Measurements from ENCODE around the gene SPNS1. TPM values are rescaled to one million over a fixed set of nuclear protein-coding genes. Genes with fewer than 3 reads are reported as not detected.
A peak's percentile ranks its signal among the peaks of the same experiment; 100 is the strongest.
"Not testable (repeated sequence)": the region's sequence is repeated elsewhere in the genome, so short reads cannot be mapped to it uniquely, and the experiment has no call there.

Gene SPNS1
- total RNA-seq, 1 experiment from 2014 or later = 38.6 TPM

DNA sequence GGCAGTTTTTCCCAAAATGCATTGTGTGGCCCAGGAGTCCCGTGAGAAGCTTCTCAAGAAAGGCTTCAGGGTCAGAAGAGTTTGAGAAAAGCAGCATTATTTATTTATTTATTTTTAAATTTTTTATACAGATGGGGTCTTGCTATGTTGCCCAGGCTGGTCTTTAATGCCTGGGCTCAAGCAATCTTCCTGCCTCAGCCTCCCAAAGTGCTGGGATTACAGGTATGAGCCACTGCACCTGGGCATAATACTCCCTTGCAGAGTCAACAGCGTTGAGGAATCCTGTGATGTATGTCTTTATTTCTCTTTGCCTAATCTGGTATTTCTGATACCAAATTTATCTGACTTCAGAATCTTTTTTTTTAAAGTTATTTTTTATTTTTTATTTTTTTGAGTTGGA lies 25.4 kb downstream of the SPNS1 start:
- Mint-ChIP-seq H3K4me1 (no peaks in the 10 kb centered on the region), H3K27ac (no peak overlapping the region), H3K27me3 (ENCODE audit: low read depth) (peaks cover 12% of the 10 kb centered on the region), H3K9me3 (peaks cover 0 to 7% of the 10 kb centered on the region in 2 experiments; a peak in 2 of 5 replicates), H3K4me3 (no peak overlapping the region), H3K36me3 (ENCODE audit: insufficient read depth in 1 of 3, low read depth in 3 of 3) (no peaks in the 10 kb centered on the region)
- H4K8ac ChIP-seq (replicated peaks; ENCODE audit: insufficient read length, low read depth, low read length) = no peak overlapping the region
- H4K20me1 ChIP-seq (ENCODE audit: control insufficient read depth, insufficient read depth, insufficient read length) = no peaks in the 10 kb centered on the region
- H2AFZ ChIP-seq (ENCODE audit: low read length) = no peak overlapping the region
- no peaks in the 10 kb centered on the region for H3K9me3 ChIP-seq (ENCODE audit: control insufficient read depth, low read depth, low read length)
- WGBS (ENCODE audit: extremely low coverage, insufficient read length, low lambda C conversion rate) = no CpG with 5 or more reads among the region's 2 CpGs
- H3K9ac ChIP-seq (ENCODE audit: extremely low read depth, insufficient read length, low read length) = no peak overlapping the region
- H3T11ph ChIP-seq (ENCODE audit: low read length) = no peak overlapping the region
- H2BK120ac ChIP-seq (ENCODE audit: low read depth, low read length, poor library complexity, severe bottlenecking) = no peak overlapping the region
- H3K4me1 ChIP-seq (ENCODE audit: insufficient read depth, low read length) = no peaks in the 10 kb centered on the region
- H3K79me2 ChIP-seq (ENCODE audit: insufficient read depth, low read length) = no peaks in the 10 kb centered on the region
- H3K23me2 ChIP-seq (ENCODE audit: insufficient read length, low read depth, low read length, poor library complexity, severe bottlenecking) = no peaks in the 10 kb centered on the region
- TF ChIP-seq, protein P1, sequence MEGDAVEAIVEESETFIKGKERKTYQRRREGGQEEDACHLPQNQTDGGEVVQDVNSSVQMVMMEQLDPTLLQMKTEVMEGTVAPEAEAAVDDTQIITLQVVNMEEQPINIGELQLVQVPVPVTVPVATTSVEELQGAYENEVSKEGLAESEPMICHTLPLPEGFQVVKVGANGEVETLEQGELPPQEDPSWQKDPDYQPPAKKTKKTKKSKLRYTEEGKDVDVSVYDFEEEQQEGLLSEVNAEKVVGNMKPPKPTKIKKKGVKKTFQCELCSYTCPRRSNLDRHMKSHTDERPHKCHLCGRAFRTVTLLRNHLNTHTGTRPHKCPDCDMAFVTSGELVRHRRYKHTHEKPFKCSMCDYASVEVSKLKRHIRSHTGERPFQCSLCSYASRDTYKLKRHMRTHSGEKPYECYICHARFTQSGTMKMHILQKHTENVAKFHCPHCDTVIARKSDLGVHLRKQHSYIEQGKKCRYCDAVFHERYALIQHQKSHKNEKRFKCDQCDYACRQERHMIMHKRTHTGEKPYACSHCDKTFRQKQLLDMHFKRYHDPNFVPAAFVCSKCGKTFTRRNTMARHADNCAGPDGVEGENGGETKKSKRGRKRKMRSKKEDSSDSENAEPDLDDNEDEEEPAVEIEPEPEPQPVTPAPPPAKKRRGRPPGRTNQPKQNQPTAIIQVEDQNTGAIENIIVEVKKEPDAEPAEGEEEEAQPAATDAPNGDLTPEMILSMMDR (conservative IDR thresholded peaks at IDR 0.05) = no peak
- no peak overlapping the region for H2BK20ac ChIP-seq (ENCODE audit: low read depth, low read length, poor library complexity, severe bottlenecking)
- H3K18ac ChIP-seq (ENCODE audit: insufficient read length, low read depth, low read length) = no peak overlapping the region
- H3K4me2 ChIP-seq (ENCODE audit: insufficient read depth, insufficient read length, low read length) = no peak overlapping the region
- H3K27ac ChIP-seq (ENCODE audit: insufficient read length, low read depth, low read length) = no peak overlapping the region
- no peak overlapping the region for H2AK5ac ChIP-seq (ENCODE audit: insufficient read length, low read length)
- no peak overlapping the region for H4K5ac ChIP-seq (ENCODE audit: insufficient read length, low read depth, low read length)
- no peak overlapping the region for H3K23ac ChIP-seq (ENCODE audit: insufficient read length, low read depth, low read length)
- no peak overlapping the region for H3K4ac ChIP-seq (ENCODE audit: low read depth, low read length)
- no peak overlapping the region for H3K14ac ChIP-seq (ENCODE audit: insufficient read depth, low read length)
- H2BK15ac ChIP-seq (ENCODE audit: low read depth, low read length) = no peak overlapping the region
- H2BK12ac ChIP-seq (ENCODE audit: insufficient read length, low read depth, low read length) = no peak overlapping the region
- H3K27me3 ChIP-seq (ENCODE audit: insufficient read depth, low read length) = no peaks in the 10 kb centered on the region
- H2BK5ac ChIP-seq (ENCODE audit: insufficient read length, low read length) = no peak overlapping the region
- no peak overlapping the region for H3K56ac ChIP-seq (ENCODE audit: insufficient read length, low read depth, low read length)
- no peak overlapping the region for H4K91ac ChIP-seq (ENCODE audit: insufficient read length, low read depth, low read length)
- no peaks in the 10 kb centered on the region for H3K79me1 ChIP-seq (ENCODE audit: insufficient read depth, low read depth, low read length, poor library complexity, severe bottlenecking)
- DNase-seq = no peak

- not testable (repeated sequence) for H3K23ac ChIP-seq (ENCODE audit: insufficient read length, low read depth, low read length); H2AK5ac ChIP-seq (ENCODE audit: insufficient read length, low read length); H3K27me3 ChIP-seq (ENCODE audit: insufficient read depth, low read length); H2AFZ ChIP-seq (ENCODE audit: low read length); H3K14ac ChIP-seq (ENCODE audit: insufficient read depth, low read length); H3K27ac ChIP-seq (ENCODE audit: insufficient read length, low read depth, low read length); H3K36me3 Mint-ChIP-seq (ENCODE audit: insufficient read depth in 1 of 3, low read depth in 3 of 3); H4K5ac ChIP-seq (ENCODE audit: insufficient read length, low read depth, low read length); H3K9me3 Mint-ChIP-seq; H2BK5ac ChIP-seq (ENCODE audit: insufficient read length, low read length); H3K4me3 Mint-ChIP-seq; H3K4ac ChIP-seq (ENCODE audit: low read depth, low read length); H2BK120ac ChIP-seq (ENCODE audit: low read depth, low read length, poor library complexity, severe bottlenecking); H3K9ac ChIP-seq (ENCODE audit: extremely low read depth, insufficient read length, low read length); H3K56ac ChIP-seq (ENCODE audit: insufficient read length, low read depth, low read length); H4K20me1 ChIP-seq (ENCODE audit: control insufficient read depth, insufficient read depth, insufficient read length); H2BK12ac ChIP-seq (ENCODE audit: insufficient read length, low read depth, low read length); DNase-seq; H4K8ac ChIP-seq (replicated peaks; ENCODE audit: insufficient read length, low read depth, low read length); H2BK20ac ChIP-seq (ENCODE audit: low read depth, low read length, poor library complexity, severe bottlenecking); H2BK15ac ChIP-seq (ENCODE audit: low read depth, low read length); H3T11ph ChIP-seq (ENCODE audit: low read length); H4K91ac ChIP-seq (ENCODE audit: insufficient read length, low read depth, low read length); H3K79me1 ChIP-seq (ENCODE audit: insufficient read depth, low read depth, low read length, poor library complexity, severe bottlenecking); H3K4me1 Mint-ChIP-seq; H3K23me2 ChIP-seq (ENCODE audit: insufficient read length, low read depth, low read length, poor library complexity, severe bottlenecking); H3K79me2 ChIP-seq (ENCODE audit: insufficient read depth, low read length); H3K18ac ChIP-seq (ENCODE audit: insufficient read length, low read depth, low read length); H3K9me3 ChIP-seq (ENCODE audit: control insufficient read depth, low read depth, low read length); H3K4me2 ChIP-seq (ENCODE audit: insufficient read depth, insufficient read length, low read length); H3K4me1 ChIP-seq (ENCODE audit: insufficient read depth, low read length)
- peaks cover 12% of the 10 kb centered on the region for H3K27me3 Mint-ChIP-seq (ENCODE audit: low read depth)
- peak overlapping the region in 1 of 3 experiments; percentile 60; a peak in 1 of 7 replicates for H3K27ac Mint-ChIP-seq
- WGBS (ENCODE audit: extremely low coverage, insufficient read length, low lambda C conversion rate) = no CpG with 5 or more reads among the region's 9 CpGs
Measured at GRCh38 chr16:29004496-29005139, 30.0 kb downstream of the SPNS1 start.
